ENCODE results near the gene PMM1.
"Not testable (repeated sequence)": the region's sequence is repeated elsewhere in the genome, so short reads cannot be mapped to it uniquely, and the experiment has no call there.

PMM1 gene

GRCh38 chr22:41589391-41590241 is at the start of gene PMM1:
TSS of gene PMM1 (minus strand) at chr22:41589840. CDS start at chr22:41589805, 35 bp downstream.
- peak; percentile 96 for DNase-seq

GRCh38 chr22:41638748-41639147 is 49.1 kb upstream of the PMM1 start:
- DNase-seq: no peak

- no peak for DNase-seq
Observed at GRCh38 chr22:41638124-41638523, 48.5 kb upstream of the PMM1 start.

DNA sequence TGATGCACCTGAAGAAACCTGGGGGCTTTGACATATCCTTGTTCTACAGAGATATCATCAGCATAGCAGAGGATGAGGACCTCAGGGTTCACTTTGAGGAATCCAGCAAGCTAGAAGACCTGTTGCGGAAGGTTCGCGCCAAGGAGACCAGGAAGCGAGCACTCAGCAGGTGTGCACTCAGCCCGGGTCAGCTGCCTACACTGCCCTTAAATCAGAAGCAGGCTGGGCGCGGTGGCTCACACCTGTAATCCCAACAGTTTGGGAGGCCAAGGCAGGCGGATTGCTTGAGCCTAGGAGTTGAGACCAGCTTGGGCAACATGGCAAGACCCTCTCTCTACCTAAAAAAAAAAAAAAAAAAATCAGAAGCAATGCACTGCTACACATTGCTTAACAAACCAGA is 48.0 kb upstream of the PMM1 start:
- DNase-seq: not testable (repeated sequence)

DNA sequence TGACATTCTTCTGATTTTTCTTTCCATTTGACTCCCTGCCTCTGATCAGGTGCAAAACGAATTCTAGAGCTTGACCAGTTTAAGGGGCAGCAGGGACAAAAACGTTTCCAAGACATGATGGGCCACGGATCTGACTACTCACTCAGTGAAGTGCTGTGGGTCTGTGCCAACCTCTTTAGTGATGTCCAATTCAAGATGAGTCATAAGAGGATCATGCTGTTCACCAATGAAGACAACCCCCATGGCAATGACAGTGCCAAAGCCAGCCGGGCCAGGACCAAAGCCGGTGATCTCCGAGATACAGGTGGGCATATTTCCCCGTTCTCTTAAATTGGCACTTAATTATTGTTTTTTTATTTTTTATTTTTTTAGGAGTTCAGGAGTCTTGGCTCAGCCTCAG is 46.8 kb upstream of the PMM1 start:
- DNase-seq: no peak

DNA sequence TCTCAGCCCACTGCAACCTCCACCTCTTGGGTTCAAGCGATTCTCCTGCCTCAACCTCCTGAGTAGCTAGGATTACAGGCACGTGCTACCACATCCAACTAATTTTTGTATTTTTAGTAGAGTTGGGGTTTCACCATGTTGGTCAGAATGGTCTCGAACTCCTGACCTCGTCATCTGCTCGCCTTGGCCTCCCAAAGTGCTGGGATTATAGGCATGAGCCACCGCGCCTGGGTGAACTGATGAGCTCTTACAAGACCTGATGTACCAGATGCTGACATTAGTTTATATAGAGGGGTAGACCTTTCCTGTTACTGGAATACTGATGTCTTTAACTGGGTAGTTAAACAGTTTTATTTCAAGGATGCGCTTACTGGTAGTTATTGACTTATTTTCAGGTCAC is 45.0 kb upstream of the PMM1 start:
- not testable (repeated sequence) for DNase-seq

DNA sequence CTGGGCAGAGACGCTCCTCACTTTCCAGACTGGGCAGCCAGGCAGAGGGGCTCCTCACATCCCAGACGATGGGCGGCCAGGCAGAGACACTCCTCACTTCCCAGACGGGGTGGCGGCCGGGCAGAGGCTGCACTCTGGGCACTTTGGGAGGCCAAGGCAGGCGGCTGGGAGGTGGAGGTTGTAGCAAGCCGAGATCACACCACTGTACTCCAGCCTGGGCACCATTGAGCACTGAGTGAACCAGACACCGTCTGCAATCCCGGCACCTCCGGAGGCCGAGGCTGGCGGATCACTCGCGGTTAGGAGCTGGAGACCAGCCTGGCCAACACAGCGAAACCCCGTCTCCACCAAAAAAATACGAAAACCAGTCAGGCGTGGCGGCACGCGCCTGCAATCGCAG is 42.0 kb upstream of the PMM1 start:
- DNase-seq: not testable (repeated sequence)

GRCh38 chr22:41631115-41631514 is 41.5 kb upstream of the PMM1 start:
- not testable (repeated sequence) for DNase-seq

GRCh38 chr22:41625577-41625976 is 35.9 kb upstream of the PMM1 start:
- no peak for DNase-seq

DNA sequence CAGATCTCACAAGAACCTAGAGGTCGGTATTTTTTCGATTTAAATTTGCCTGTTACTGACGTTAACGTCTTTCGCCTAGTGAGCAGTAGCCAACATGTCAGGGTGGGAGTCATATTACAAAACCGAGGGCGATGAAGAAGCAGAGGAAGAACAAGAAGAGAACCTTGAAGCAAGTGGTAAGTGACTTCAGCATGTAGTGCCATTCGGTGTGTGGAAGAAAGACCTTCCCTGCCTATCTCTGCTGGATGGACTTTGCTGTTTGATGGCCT is 32.2 kb upstream of the PMM1 start:
- no peak for DNase-seq

DNA sequence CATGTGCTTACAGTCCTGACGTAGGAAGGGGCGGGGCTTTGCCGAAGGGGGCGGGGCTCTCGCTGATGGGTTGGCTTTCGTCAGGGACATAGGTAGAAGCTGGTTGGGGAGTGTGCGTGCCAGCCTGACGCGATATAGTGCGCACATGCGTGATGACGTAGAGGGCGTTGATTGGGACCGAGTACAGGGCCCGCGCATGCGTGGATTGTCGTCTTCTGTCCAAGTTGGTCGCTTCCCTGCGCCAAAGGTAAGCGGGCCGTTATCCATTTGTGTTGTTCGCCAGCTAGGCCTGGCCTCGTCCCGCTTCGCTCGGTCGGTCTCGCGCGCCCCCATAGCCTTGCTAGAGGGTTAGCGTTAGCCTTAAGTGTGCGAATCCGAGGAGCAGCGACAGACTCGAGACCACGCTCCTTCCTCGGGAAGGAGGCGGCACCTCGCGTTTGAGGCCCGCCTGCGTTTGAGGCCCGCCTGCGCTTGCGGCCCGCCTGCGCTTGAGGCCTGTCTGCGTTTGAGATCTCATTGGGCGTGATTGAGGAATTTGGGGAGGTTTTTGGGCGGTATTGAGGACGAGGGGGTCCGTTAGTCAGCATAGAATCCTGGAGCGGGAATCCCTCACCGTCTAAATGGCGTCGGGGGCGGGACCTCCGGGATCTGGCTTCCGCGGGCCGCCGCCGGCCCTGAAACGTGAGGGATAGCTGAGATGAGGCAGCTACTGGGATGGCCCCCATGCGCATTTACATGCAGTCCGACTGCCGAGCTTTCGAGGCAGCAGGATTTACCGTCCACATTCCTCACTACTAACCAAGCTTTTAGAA is 31.7 kb upstream of the PMM1 start, which contains the start of gene XRCC6:
Gene XRCC6 (plus strand): TSS at position 197 of the 812 bp plus-strand sequence. CDS start 710 bp downstream, outside the sequence.
- DNase-seq: peak; percentile 92

GRCh38 chr22:41620589-41621098 is 31.0 kb upstream of the PMM1 start, which contains the start of gene DESI1:
TSS of gene DESI1 (minus strand) at chr22:41621043. CDS start at chr22:41620839, 204 bp downstream.
- DNase-seq: no peak

- DNase-seq: no peak
Observed at GRCh38 chr22:41619979-41620588, 30.4 kb upstream of the PMM1 start.

- no peak for DNase-seq
Observed at GRCh38 chr22:41613456-41613855, 23.8 kb upstream of the PMM1 start.

GRCh38 chr22:41612603-41613306 is 23.1 kb upstream of the PMM1 start:
- no peak for DNase-seq

DNA sequence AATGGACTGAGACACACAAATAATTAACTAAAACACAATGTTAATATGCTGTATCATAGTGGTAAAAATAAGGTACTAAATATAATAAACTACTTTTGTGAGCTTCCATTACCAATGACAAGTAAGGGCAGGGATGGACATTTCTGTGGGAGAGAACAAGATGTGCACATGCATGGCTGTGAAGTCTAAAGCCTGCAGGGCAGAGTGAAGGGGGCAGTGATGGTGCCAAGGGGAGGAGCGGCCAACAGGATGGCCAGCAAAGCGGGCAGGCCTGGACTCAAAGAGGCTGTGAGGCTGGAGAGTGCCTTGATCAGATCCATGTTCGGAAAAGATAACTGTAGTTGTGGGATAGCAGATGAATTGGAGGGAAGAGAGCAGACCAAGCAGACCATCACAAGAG is 18.7 kb upstream of the PMM1 start:
- DNase-seq: no peak

- no peak for DNase-seq
Observed at GRCh38 chr22:41603873-41604332, 14.3 kb upstream of the PMM1 start.

- DNase-seq: no peak
Observed at GRCh38 chr22:41600976-41601375, 11.3 kb upstream of the PMM1 start.

GRCh38 chr22:41598891-41599635 is 9.4 kb upstream of the PMM1 start:
- DNase-seq: no peak

GRCh38 chr22:41598081-41598480 is 8.4 kb upstream of the PMM1 start:
- DNase-seq: no peak

GRCh38 chr22:41597635-41597953 is 8.0 kb upstream of the PMM1 start:
- DNase-seq: no peak

Data from DMS 273 treated with DMSO at 0.1 percent for 48 hours (cell line).